Natural killer cell treated with Interleukin-12 subunit alpha and Interleukin-12 subunit beta and Interleukin-15 and Interleukin-18, amount 100 ng/mL, for 72 hours (primary cell): ENCODE data around the gene LAMA3. TPM values are rescaled to one million over a fixed set of nuclear protein-coding genes. Genes with fewer than 3 reads are reported as not detected.
A peak's percentile ranks its signal among the peaks of the same experiment; 100 is the strongest.

Source experiments
- ATAC-seq, 2 donors: fragments of 150-1000 bp; cut with Tn5 transposase in 1 of 2; sonication (Bioruptor Pico), chemical (Tn5 transposase) in 1 of 2; 2 replicates each; pipeline ENCODE4 v1.10.0; 2021
- DNase-seq: peaks from one replicate; pipeline ENCODE4 v3.0.0; 2022; ENCODE audit warnings: low spot score
- H3K27ac Mint-ChIP-seq, 2 donors: 1 replicate in 1 of 2; 2 replicates in 1 of 2; pipeline ENCODE4 v1.8.0; 2022; ENCODE audit warnings: mixed read lengths in 2 of 2, mild to moderate bottlenecking in 1 of 2, moderate library complexity in 1 of 2
- H3K27me3 Mint-ChIP-seq, 2 donors: 1 replicate in 1 of 2; 2 replicates in 1 of 2; pipeline ENCODE4 v1.8.0; 2022; ENCODE audit warnings: mixed read lengths in 2 of 2
- H3K36me3 Mint-ChIP-seq: one replicate; pipeline ENCODE4 v1.8.0; 2022; ENCODE audit warnings: mixed read lengths
- H3K4me1 Mint-ChIP-seq, 2 donors: 1 replicate in 1 of 2; 2 replicates in 1 of 2; pipeline ENCODE4 v1.8.0; 2022; ENCODE audit warnings: low read depth in 2 of 2, mixed read lengths in 2 of 2, mild to moderate bottlenecking in 1 of 2
- H3K4me3 Mint-ChIP-seq: one replicate; pipeline ENCODE4 v1.8.0; 2022; ENCODE audit warnings: mixed read lengths
- H3K9me3 Mint-ChIP-seq: 2 replicates; pipeline ENCODE4 v1.8.0; 2022; ENCODE audit warnings: mixed read lengths
- total RNA-seq, 2 donors: library from RNA; stranded (reverse); gene quantifications; one replicate each; pipeline ENCODE4 v1.2.3, GENCODE V29; 2022

LAMA3 gene
- total RNA-seq, 2 donors from 2014 or later: 0.10 to 0.11 TPM

DNA sequence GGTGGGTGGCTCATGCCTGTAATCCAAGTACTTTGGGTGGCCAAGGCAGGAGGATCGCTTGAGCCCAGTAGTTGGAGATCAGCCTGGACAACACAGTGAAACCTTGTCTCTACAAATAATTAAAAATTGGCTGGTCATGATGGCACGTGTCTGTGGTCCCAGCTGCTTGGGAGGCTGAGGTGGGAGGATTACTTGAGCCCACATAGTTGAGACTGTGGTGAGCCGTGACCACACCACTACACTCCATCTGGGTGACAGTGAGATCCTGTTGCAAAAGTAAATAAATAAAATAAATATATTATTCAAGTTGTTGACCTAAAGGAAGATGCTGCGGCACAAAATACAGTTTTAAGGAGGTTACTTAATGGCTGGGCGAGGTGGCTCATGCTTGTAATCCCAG lies 72.7 kb downstream of the LAMA3 start:
- Mint-ChIP-seq H3K36me3 (no peaks in the 10 kb centered on the region), H3K27me3 (peaks cover 7 to 28% of the 10 kb centered on the region in 2 donors), H3K9me3 (no peaks in the 10 kb centered on the region), H3K27ac (no peak overlapping the region), H3K4me1 (no peaks in the 10 kb centered on the region), H3K4me3 (no peak overlapping the region)
- DNase-seq: no peak
- ATAC-seq: no peak

DNA sequence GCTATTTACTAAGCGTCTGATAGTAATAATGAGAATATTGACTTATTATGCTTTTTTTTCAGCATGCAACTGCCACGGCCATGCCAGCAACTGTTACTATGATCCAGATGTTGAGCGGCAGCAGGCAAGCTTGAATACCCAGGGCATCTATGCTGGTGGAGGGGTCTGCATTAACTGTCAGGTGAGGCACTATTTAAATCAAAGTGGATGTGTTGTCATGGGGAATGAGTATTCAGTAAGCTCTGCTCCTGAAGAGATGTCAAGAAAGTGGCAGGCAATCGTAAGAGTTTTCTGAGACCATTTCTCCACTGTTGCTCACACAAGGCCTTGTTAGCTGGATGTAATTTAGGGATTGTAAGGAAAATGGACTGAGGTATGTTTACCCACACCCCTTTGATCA lies 74.1 kb downstream of the LAMA3 start:
- Mint-ChIP-seq H3K4me3 (no peak overlapping the region), H3K36me3 (no peaks in the 10 kb centered on the region), H3K9me3 (no peaks in the 10 kb centered on the region), H3K4me1 (no peaks in the 10 kb centered on the region), H3K27me3 (peaks cover 11 to 30% of the 10 kb centered on the region in 2 donors), H3K27ac (no peak overlapping the region)
- no peak for ATAC-seq
- no peak for DNase-seq

- no peak overlapping the region for H3K4me3 Mint-ChIP-seq
- H3K36me3 Mint-ChIP-seq: peaks cover 4% of the 10 kb centered on the region
- ATAC-seq (no peak), DNase-seq (no peak)
- peaks cover 18 to 44% of the 10 kb centered on the region in 2 donors for H3K27me3 Mint-ChIP-seq
- no peak overlapping the region for H3K27ac Mint-ChIP-seq
- no peaks in the 10 kb centered on the region for H3K9me3 Mint-ChIP-seq
- no peaks in the 10 kb centered on the region for H3K4me1 Mint-ChIP-seq
Observed at GRCh38 chr18:23765931-23766330, 76.7 kb downstream of the LAMA3 start.

DNA sequence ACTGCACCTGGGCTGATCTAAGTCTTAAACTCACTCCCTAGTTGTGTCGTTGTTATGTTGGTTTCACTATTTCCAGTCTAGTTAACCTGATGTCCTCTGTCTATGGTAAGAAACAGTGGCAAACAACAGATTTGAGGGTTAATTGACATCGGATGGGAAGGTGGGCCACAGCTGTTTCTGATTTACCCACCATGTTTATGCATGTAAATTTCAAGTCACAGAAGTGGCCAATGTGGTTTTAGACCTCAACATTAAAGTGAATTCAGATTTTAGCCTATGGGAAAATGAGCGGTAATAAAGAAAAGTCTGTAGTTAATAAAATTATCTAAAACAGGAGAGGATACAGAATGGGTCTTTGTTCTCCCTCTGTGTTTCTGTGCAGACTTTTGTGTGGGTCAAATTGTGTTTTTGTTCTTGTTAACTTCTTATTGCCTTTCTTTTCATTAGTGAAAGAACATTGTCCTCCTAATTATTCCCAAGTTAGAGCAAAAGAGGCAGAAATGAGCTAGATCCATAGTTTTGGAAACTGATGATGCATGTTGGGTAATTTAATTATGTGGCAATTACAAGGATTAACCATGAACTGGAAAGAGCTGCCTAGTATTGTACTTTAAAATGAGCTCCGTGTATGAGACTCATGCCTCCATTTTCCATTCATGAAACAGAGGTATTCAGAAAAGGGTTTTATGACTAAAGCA lies 83.2 kb downstream of the LAMA3 start:
- no peak overlapping the region for H3K4me3 Mint-ChIP-seq
- H3K36me3 Mint-ChIP-seq: peaks cover 4% of the 10 kb centered on the region
- ATAC-seq (no peak), DNase-seq (no peak)
- H3K4me1 Mint-ChIP-seq: no peaks in the 10 kb centered on the region
- H3K27me3 Mint-ChIP-seq: peaks cover 18 to 35% of the 10 kb centered on the region in 2 donors
- H3K27ac Mint-ChIP-seq: no peak overlapping the region
- H3K9me3 Mint-ChIP-seq: no peaks in the 10 kb centered on the region

DNA sequence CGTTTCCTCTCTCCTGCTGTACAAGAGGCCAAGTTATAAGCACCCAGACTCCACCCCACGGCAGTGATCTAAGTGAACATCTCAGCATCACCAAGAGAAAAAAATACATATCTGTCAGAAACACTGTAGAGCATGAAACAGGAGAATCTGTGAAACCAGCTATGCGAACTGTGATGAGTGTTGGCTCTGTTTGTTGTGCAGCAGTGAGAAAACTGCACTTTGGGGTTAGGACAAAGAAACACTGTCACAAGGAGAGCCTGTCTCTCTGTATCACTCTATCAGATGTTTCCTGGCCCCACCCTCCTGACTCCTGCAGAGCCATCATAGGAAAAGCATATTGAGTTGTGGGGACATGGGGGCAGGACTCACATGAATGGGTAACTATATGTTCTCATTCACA lies 87.1 kb downstream of the LAMA3 start:
- no peaks in the 10 kb centered on the region for H3K36me3 Mint-ChIP-seq
- no peaks in the 10 kb centered on the region for H3K9me3 Mint-ChIP-seq
- H3K27me3 Mint-ChIP-seq: peaks cover 9 to 15% of the 10 kb centered on the region in 2 donors
- no peak overlapping the region for H3K4me3 Mint-ChIP-seq
- DNase-seq (no peak), ATAC-seq (no peak)
- H3K4me1 Mint-ChIP-seq: no peaks in the 10 kb centered on the region
- no peak overlapping the region for H3K27ac Mint-ChIP-seq

DNA sequence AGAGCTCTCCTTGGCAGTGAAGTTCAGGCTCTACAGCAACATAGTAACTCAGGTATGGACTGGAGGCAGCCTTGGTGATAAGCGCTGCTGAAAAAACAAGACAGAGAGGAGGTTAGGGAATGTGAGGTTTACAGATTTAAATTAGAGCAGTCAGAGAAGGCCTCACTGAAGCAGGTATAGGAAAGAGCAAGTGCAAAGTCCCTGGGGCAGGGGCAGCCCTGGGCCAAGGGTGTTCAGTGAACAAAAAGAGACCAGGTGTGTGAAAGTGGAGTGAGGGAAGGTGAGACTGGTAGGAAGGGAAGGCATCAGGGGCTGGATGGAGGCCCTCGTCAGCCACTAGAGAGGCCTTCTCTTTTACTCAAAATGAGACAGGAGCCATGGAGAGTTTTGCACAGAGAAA lies 89.6 kb downstream of the LAMA3 start:
- no peak overlapping the region for H3K27ac Mint-ChIP-seq
- no peak for ATAC-seq

DNA sequence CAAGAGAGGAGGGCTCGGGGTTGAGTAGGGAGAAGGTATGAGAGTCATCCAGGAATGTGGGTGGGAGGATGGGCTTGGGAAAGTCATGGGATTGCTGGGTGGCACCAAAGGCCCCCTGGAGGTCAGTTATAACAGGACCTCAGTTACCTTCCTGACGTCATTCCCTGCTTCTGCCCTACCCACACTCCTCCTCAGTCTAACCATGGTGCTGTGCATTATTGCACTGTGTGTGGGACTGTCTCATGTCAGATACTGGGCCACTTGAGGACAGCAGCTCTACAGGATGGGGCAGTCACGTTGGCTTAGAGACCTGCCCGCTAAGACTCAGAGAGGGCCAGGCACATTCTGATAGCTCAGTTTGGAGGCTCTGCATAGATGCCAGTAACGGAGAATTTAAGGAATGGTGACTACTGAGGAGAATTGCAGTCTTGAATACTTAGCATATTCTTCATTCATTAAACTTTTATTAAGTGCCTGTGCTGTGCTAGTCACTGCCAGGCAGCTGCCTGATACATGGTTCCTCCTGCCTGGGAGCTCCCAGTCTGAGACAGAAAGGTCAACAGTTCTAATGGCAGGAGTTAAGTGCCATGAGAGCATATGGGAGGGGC lies 90.5 kb downstream of the LAMA3 start:
- DNase-seq (no peak), ATAC-seq (peak in 1 of 2 donors; percentile 45)
- no peaks in the 10 kb centered on the region for H3K36me3 Mint-ChIP-seq
- H3K4me3 Mint-ChIP-seq: no peak overlapping the region
- H3K4me1 Mint-ChIP-seq: no peaks in the 10 kb centered on the region
- H3K27ac Mint-ChIP-seq: no peak overlapping the region
- no peaks in the 10 kb centered on the region for H3K9me3 Mint-ChIP-seq
- H3K27me3 Mint-ChIP-seq: peaks cover 14 to 26% of the 10 kb centered on the region in 2 donors

More for the DNA sequence above, 89.6 kb downstream of the LAMA3 start:
- Mint-ChIP-seq H3K4me1 (no peaks in the 10 kb centered on the region), H3K36me3 (no peaks in the 10 kb centered on the region), H3K9me3 (no peaks in the 10 kb centered on the region), H3K4me3 (no peak overlapping the region), H3K27me3 (peaks cover 11 to 18% of the 10 kb centered on the region in 2 donors)
- DNase-seq: no peak

- H3K9me3 Mint-ChIP-seq: peaks cover 4% of the 10 kb centered on the region
- H3K4me3 Mint-ChIP-seq: no peak overlapping the region
- H3K27me3 Mint-ChIP-seq: peaks cover 23 to 24% of the 10 kb centered on the region in 2 donors
- H3K4me1 Mint-ChIP-seq: no peaks in the 10 kb centered on the region
- peaks cover 6% of the 10 kb centered on the region for H3K36me3 Mint-ChIP-seq
- H3K27ac Mint-ChIP-seq: no peak overlapping the region
- DNase-seq: no peak
- ATAC-seq: no peak
Observed at GRCh38 chr18:23784832-23785245, 95.6 kb downstream of the LAMA3 start.

GRCh38 chr18:23793051-23793450 lies 103.8 kb downstream of the LAMA3 start:
- ATAC-seq: no peak
- no peak overlapping the region for H3K4me3 Mint-ChIP-seq
- no peak for DNase-seq
- no peaks in the 10 kb centered on the region for H3K4me1 Mint-ChIP-seq
- H3K27me3 Mint-ChIP-seq: peaks cover 10 to 20% of the 10 kb centered on the region in 2 donors
- no peaks in the 10 kb centered on the region for H3K9me3 Mint-ChIP-seq
- H3K36me3 Mint-ChIP-seq: no peaks in the 10 kb centered on the region
- no peak overlapping the region for H3K27ac Mint-ChIP-seq

DNA sequence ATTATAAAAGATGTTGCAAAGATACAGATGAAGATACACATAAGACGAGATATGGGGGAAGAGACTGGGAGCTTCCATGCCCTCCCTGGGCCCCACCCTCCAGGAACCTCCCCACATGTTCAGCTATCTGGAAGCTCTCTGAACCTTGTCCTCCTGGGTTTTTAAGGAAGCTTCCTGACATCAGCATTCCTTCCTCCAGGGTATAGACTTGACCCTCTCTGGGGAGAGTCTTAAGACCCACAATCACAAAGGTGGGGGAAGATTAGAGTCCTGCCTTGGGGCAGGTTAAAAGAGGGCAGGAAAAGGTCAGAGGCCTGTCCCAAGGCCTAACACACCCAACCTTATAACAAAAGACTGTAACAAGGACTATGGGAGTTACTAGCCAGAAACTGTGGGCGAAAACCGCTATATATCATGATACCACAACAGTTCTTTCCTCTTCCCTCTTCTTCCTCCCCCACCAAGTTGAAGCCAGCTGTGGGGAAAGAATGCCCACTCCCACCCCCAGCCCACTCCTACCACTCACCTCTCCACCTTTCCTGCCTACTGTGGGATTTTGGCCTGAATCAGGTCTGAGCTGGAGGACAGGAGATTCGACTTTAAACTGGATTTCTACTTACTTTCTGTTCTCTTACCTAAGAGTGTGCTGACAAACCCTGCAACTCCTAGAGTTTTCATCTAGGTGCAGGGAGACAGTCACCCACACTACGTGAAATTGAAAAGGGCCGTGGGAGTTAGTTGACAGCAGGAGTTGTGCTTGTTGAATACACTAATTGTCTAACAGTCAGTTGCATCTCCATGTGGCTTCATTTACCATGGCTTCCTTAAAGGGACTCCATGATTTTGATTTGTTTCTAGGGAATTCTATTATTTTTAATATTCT lies 105.0 kb downstream of the LAMA3 start:
- no peaks in the 10 kb centered on the region for H3K9me3 Mint-ChIP-seq
- H3K36me3 Mint-ChIP-seq: no peaks in the 10 kb centered on the region
- no peak overlapping the region for H3K27ac Mint-ChIP-seq
- H3K4me1 Mint-ChIP-seq: no peaks in the 10 kb centered on the region
- H3K4me3 Mint-ChIP-seq: no peak overlapping the region
- DNase-seq: no peak
- peaks cover 10 to 22% of the 10 kb centered on the region in 2 donors for H3K27me3 Mint-ChIP-seq
- ATAC-seq: no peak

DNA sequence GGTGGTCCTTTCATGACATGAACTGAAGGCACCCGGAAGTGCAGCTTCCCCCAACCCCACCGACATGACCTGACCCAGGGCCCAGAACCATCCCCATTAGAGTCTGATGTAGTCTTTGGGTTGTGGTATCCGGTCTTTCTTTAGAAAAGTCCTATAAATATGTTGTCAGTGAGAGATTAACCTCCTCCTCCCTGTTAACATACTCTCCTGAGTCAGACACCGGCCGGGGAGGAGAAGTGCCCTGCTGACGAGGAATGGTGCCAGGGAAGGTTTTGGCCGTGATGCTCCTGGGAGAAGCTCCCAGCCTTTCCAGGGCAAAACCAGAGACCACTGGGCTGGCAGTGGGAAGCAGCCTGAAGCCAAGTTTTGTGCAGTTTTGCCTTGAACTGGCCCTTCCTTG lies 109.0 kb downstream of the LAMA3 start:
- Mint-ChIP-seq H3K36me3 (no peaks in the 10 kb centered on the region), H3K4me3 (no peak overlapping the region), H3K27me3 (peaks cover 16 to 30% of the 10 kb centered on the region in 2 donors), H3K4me1 (no peaks in the 10 kb centered on the region), H3K27ac (no peak overlapping the region), H3K9me3 (no peaks in the 10 kb centered on the region)
- DNase-seq: no peak
- no peak for ATAC-seq

DNA sequence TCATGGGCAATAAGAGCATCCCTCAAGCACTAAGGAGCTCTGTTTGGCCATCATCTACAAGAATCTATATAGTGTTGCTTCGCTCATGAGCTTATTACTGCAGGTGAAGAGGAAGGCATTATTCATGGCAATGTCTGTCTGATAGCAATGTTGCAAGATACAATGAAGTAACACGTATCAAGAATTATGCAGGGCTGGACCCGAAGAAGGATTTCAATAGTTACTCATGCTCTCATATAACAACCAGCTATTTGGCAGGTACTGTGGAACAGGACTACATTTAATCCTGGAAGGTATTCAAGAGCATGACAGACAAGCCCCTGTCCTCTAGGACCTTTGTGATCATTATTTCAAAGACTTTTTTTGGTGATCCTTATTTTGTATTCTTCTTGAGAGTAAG lies 109.6 kb downstream of the LAMA3 start:
- no peak for ATAC-seq
- Mint-ChIP-seq H3K9me3 (no peaks in the 10 kb centered on the region), H3K4me3 (no peak overlapping the region), H3K4me1 (no peaks in the 10 kb centered on the region), H3K27me3 (peaks cover 21 to 36% of the 10 kb centered on the region in 2 donors), H3K36me3 (no peaks in the 10 kb centered on the region), H3K27ac (no peak overlapping the region)
- no peak for DNase-seq

DNA sequence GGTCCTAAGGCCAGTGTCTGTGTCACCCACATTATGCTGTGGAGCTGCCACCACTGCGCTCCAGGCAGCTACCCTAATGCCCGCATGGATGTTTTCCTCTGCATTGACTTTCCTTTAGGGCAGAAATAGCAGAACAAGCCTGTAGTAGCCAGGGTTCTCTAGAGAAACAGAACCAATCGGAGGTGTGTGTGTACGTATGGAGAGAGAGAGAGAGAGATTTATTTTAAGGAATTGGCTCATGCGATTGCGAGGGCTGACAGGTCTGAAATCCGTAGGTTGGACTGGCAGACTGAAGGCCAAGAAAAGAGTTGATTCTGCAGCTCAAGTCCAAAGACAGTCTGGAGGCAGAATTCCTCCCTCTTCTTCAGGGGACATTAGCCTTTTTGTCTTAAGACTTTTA lies 110.3 kb downstream of the LAMA3 start:
- Mint-ChIP-seq H3K4me1 (no peaks in the 10 kb centered on the region), H3K36me3 (no peaks in the 10 kb centered on the region), H3K27me3 (peaks cover 21 to 36% of the 10 kb centered on the region in 2 donors), H3K4me3 (no peak overlapping the region), H3K27ac (no peak overlapping the region), H3K9me3 (no peaks in the 10 kb centered on the region)
- ATAC-seq (no peak), DNase-seq (no peak)

GRCh38 chr18:23800902-23801301 lies 111.6 kb downstream of the LAMA3 start:
- H3K36me3 Mint-ChIP-seq: no peaks in the 10 kb centered on the region
- no peak overlapping the region for H3K27ac Mint-ChIP-seq
- no peak overlapping the region for H3K4me3 Mint-ChIP-seq
- no peak for DNase-seq
- no peaks in the 10 kb centered on the region for H3K9me3 Mint-ChIP-seq
- peaks cover 21 to 36% of the 10 kb centered on the region in 2 donors for H3K27me3 Mint-ChIP-seq
- no peaks in the 10 kb centered on the region for H3K4me1 Mint-ChIP-seq
- no peak for ATAC-seq
